ENCODE measurements around the gene STIM2.
"Not testable (repeated sequence)": the region's sequence is repeated elsewhere in the genome, so short reads cannot be mapped to it uniquely, and the experiment has no call there.

The STIM2 gene

DNA sequence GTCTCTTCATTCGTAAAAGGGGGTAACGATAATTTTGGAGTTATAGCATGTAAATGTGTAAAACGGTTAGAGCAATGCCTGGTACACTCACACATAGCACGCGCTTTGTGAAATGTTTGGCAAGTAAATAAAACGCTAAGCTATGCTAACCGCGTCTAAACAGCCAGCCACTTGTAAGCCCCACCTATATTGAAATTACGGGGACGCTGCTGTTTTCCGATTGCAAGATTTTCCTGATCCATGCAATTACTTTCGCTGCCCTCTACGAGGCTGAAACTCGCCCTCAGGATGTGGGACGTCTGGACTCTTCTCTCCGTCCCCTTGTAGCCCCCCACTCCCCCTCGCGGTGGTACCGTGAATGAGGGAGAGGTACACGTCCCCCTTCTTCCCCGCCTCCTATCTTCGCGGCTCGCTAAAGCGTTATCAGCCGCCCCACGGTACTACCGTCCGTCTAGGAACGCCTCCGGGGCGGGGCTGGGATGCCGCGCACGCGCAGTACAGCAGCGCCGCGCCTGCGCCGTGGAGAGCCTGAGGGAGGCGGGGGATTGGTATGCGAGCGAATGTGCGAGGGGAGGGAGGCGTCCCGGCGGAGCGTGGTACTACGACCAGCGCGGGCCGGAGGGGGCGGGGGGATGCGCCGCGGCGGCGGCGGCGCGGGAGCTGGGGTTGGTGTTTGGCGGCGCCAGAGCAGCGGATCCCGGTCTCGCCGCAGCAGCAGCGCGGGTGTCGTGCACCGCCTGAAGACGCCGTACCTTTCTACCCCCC, at the start of gene STIM2:
Gene STIM2, plus strand, starts transcription at position 685 of the 765 bp plus-strand sequence.
- peak; percentile 94 to 97 for DNase-seq (ENCODE audit: low read depth in 2 of 2, low spot score in 1 of 2)

DNA sequence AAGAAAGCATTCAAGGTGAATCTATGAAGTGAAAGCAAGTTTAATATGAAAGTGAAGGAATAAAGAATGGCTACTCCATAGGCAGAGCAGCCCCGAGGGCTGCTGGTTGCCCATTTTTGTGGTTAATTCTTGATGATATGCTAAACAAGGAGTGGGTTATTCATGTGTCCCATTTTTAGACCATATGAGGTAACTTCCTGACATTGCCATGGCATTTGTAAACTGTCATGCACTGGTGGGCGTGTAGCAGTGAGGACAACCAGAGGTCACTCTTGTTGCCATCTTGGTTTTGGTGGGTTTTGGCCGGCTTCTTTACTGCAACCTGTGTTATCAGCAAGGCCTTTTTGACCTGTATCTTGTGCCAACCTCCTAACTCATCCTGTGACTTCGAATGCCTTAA, 49.1 kb upstream of the STIM2 start:
- not testable (repeated sequence) for DNase-seq (ENCODE audit: low read depth in 2 of 2, low spot score in 1 of 2)

DNA sequence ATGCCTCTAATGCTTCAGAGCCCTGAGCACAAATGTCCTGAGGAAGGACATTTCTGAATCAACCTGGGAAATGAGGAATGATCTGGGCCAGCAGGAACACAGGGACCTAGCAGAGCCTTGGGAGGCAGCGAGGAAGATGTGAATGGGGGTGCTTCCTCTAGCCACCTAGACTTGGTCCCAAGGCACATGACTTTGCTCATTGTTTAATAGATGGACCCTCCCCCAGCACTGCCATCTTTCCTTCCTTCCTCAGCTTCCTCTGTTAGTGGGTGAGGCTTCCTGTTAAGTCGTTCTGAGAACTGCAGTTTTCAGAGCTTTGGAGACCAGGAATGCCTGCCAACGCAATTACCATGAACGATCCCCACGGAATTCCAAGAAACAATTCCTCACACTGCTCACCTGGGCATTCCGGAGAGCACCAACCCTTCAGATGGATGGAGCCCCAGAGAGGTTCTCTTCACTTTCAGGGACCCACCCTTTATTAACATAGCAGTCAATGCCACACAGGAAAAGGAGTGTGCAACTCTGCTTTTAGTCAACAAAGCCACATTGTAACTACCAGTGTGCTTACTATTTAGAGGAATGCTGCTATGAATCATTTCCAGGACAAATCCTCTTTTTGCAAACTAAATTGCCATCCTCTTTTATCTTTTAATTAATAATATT, 48.5 kb upstream of the STIM2 start:
- DNase-seq (ENCODE audit: low read depth in 2 of 2, low spot score in 1 of 2) = no peak

DNA sequence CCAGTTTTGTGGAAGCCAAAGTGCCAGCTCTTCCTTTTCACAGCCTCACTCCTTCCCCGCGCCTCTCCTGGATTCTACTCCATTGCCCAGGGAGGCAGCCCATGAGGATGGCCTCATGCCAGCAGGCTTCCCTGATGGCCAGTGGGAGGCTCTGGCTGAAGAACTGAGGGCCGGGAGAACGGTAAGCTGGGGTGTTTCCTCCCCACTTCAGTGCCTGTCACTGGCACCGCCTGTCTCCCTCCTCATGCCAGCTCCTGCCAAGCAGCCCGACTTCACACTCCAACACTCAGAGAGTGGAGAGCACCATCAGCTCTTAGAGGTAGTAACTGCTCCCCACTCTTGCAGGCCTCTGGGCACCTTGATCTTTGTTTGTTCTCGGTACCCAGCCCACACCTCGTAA, 46.9 kb upstream of the STIM2 start:
- no peak for DNase-seq (ENCODE audit: low read depth in 2 of 2, low spot score in 1 of 2)

DNA sequence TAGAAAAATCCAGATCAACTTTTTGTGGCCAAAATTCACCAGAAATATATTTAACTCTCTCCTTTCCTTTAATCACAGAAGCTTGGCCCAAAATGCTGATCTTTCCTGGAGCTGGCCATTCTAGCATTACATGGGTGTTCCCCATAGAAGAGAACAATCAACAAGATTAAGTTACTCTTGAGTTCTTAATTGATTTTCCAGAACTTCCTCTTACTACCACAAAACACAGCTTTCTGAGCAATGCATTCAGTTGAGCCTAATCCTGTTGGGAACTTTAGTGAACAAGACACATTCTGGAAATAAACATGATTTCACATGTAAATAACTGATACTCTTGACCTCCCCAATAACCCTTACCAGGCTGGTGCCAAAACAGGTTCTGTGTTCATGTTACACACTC, 45.4 kb upstream of the STIM2 start:
- DNase-seq (ENCODE audit: low read depth in 2 of 2, low spot score in 1 of 2) = no peak

DNA sequence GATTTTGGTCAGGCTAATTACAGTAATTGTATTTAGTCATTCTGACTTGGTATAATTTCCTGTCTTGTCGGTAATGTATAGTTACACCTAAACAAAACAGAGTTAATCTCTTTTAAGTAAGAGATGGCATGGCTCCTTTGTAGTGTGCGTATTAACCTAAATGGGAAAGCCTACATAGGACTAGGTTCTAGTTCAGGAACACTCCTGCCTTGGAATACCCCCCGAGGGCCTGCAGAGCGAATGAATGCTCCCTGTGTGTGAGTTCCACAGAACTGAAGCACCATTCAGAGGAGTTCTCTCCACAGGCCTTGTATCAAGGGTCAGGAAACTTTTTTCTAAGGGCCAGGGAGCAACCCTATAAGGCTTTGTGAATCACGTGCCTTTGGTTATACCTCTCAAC, 44.9 kb upstream of the STIM2 start:
- DNase-seq (ENCODE audit: low read depth in 2 of 2, low spot score in 1 of 2) = no peak

DNA sequence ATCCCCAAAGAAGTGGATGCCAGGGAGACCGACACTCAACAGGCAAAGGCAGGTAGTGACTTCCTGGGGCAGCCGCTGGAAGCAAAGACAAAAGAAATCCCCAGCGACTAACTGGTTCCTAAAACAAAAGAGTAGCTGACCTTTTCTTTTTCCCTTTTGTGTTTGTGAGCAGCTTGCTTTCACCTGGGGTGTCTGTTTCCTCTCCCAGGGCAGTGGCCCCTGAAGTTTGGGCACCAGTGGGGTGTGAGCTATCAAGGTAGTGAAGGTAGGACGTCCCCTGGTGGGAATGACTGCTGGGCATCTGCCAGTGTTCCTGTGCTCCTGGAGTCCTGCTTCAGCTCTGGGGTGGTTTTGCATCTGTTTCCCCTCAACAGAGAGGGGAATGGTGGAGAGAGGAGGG, 41.6 kb upstream of the STIM2 start:
- no peak for DNase-seq (ENCODE audit: low read depth in 2 of 2, low spot score in 1 of 2)

DNA sequence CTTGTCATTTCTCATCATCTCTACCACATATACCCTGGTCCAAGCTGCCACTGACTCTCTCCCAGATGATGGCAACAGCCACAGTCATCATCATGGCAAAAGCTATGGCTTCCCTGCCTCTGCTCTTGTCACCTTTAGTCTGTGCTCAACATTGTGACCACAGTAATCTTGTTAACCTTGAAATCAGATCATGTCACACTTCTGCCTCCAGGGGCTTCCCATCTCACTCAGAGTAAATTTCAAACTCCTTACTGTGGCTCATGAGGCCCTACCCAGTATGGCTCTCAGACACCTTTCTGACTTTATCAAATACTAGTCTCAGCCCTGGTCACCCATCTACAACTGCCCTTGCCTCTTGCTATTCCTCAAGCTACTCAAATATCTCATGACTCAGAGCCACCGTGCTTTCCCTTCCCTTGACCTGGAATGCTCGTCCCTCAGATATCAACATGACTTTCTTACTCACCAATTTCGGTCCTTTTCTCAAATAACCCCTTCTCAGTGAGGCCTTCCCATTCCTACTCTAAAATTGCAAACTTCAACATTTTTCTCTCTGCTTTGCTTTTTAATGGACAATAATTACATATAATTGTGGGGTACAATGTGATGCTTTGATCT, 41.1 kb upstream of the STIM2 start:
- DNase-seq (ENCODE audit: low read depth in 2 of 2, low spot score in 1 of 2) = no peak

DNA sequence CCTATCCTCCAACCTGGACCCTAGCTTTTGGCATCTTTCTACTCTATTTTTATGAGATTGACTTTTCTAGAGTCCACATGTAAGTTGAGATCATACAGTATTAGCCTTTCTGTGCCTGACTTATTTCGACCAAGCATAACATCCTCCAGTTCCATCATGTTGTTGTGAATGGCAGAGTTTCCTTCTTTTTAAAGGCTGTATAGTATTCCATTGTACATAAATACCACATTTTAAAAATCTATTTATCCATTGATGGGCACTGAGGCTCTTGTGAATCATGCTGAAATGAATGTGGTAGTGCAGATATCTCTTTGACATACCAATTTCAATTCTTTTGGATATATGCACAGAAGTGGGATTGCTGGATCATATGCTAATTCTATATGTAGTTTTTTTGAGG, 40.3 kb upstream of the STIM2 start:
- no peak for DNase-seq (ENCODE audit: low read depth in 2 of 2, low spot score in 1 of 2)

DNA sequence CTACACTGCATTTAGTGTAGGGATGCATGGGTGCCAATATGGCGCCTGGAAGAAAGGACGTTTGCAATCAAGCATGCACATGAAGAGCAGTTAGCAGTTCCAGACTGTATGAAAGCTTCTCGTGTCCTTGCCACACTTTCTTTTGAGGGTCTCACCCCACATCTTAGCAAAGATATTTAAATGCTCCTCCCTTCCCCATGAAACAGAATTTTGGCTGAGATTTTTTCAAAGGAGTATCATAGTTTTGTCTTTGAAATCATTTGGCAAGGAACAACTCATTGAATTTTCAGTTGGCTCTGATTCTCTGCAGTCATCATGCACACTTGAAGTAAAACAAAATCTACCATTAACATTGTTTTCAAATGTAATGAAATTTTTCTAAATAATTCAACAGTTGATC, 39.6 kb upstream of the STIM2 start:
- DNase-seq (ENCODE audit: low read depth in 2 of 2, low spot score in 1 of 2) = no peak

DNA sequence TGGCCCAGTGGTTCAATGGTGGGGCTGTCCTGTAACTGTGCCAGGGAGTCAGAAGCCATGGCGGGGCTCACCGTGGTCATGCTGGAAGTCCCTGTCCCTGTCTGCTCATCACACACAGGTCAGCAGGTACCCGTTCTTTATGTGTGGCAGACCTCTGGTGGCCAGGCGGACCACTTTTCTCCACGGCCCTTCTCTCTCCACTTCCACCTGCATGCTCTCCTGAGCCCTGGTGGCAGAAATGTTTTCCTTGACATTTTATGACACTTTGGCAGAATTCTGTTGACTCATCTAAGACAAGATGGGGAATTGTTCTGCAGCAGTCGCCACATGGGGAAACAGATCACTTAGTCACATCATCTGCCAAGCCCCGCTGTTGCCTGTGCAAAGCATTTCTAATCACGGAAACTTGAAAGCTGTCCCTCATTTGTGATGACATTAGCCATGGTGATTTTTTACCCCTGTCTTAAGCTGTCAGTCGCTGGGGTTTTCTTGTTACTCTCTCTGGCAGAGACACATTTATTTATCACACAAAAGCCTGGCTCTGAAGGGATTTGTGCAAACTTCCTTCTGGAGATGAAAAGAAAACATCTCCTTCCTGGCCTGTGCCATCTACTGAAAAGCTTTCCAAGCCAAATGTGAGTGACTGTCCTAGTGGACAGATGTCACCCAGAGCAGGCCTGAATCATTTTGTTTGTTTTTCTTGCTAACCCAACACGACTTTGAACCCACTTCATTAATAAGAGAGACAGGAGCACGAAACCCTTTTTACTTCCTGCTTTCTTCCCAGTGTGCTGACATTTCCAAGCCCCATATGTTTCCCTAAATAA, 38.8 kb upstream of the STIM2 start:
- DNase-seq (ENCODE audit: low read depth in 2 of 2, low spot score in 1 of 2) = no peak

DNA sequence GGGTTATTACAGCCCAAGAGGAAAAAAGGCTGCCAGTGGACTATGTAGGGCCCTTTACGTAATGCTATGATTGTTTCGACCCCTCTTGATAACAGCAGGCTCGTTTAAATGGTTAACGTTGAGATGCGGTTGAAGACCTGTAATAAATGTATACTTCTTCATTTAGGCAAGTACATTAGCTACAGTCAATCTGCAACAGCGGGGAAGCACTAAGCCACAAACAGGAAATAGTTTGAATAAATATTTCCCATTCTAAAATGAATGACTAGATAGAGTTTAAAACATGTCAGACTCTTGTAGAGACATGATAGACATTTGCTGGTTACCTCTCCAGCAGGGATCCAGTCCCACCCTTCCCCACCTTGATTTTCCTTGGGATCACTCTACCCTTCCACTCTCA, 38.1 kb upstream of the STIM2 start:
- DNase-seq (ENCODE audit: low read depth in 2 of 2, low spot score in 1 of 2) = no peak

DNA sequence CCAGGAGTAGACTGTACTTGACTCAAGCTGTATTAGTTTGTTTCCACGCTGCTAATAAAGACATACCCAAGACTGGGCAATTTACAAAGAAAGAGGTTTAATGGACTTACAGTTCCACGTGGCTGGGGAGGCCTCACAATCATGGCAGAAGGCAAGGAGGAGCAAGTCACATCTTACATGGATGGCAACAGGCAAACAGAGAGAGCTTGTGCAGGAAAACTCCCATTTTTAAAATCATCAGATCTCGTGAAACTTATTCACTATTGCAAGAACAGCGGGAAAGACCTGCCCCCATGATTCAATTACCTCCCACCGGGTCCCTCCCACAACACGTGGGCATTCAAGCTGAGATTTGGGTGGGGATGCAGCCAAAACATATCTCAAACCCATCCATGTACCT, 37.7 kb upstream of the STIM2 start:
- not testable (repeated sequence) for DNase-seq (ENCODE audit: low read depth in 2 of 2, low spot score in 1 of 2)

DNA sequence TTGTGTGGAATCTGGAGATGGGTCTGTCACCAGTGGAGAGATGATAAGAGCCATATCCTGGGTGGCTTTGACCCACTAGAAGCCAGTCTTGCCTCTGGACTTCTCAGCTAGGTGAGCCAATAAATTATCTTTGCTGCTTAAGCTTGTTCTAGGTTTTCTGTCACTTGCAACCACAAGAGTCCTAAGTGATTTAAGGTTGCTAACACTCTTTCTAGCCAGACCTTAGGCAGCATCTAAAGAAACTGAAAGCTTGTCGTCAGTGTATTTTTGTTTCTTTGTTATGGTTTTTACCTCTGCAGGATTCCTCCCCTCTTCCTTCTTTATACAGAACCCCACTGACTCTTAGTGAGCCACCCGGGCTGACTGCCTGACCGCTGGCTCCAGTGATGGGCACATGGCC, 37.1 kb upstream of the STIM2 start:
- no peak for DNase-seq (ENCODE audit: low read depth in 2 of 2, low spot score in 1 of 2)

DNA sequence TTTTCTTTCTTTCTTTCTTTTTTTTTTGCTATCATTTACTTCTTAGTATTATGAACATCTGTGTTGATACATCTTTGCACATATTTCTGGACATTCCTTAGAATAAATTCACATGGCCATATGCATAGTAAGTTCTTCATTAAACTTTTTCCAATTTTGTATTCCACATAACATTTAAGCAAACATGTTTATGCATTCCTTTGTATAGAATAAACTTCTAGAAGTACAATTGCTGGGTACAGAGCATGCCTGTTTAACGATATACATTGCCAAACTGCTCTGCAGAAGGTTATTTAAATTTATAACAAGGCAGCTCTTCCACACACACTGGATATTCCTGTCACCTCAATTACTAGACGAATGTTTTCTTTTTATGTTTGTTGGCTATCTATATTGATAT, 36.0 kb upstream of the STIM2 start:
- DNase-seq (ENCODE audit: low read depth in 2 of 2, low spot score in 1 of 2) = no peak

DNA sequence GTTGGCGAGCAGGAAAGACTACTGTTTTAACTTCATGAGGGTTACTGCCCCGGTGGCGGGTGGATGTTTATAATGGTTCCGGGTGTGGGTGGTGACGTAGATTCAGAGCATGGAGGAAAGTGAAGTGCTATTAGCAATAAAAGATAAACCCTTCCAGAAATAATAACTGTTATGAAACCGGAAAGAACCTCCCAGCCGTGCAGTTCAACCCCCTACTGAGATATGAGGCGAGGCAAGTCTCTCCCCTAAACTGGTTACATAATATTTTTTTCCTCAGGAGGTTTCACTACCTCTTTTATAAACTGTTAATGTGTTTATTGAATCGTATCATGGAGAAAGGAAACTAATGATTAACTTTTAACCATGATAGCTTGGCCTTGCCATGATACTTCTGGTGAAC, 33.9 kb upstream of the STIM2 start:
- DNase-seq (ENCODE audit: low read depth in 2 of 2, low spot score in 1 of 2) = no peak

DNA sequence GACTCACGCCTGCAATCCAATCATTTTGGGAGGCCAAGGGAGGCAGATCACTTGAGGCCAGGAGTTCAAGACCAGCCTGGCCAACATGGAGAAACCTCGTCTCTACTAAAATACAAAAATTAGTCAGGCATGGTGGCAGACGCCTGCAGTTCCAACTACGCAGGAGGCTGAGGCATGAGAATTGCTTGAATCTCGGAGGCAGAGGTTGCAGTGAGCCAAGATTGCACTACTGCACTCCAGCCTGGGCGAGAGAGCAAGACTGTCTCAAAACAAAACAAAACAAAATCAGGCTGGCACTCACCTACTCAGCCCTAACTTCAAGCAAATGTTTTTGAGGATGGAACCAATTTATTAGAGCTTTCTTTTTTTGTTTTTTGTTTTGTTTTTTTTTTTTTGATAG, 33.3 kb upstream of the STIM2 start:
- DNase-seq (ENCODE audit: low read depth in 2 of 2, low spot score in 1 of 2) = not testable (repeated sequence)

DNA sequence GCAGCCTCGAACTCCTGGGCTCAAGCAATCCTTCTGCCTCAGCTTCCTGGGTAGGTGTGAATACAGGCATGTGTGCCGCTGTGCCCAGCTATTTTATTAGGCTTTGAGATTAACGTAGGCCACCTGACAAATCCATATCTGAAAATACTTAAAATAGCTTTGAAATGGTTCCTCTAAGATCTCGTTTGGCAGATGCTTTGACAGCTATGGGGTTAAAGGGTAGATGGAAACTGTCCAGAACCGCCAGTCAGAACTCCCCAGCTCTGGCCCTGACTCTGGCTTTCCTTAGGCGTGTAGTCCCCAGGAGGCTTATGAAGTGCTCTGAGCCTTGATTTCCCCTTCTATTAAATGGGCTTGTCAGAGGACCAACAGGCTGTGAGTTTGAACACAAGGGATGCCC, 32.8 kb upstream of the STIM2 start:
- DNase-seq (ENCODE audit: low read depth in 2 of 2, low spot score in 1 of 2) = no peak

DNA sequence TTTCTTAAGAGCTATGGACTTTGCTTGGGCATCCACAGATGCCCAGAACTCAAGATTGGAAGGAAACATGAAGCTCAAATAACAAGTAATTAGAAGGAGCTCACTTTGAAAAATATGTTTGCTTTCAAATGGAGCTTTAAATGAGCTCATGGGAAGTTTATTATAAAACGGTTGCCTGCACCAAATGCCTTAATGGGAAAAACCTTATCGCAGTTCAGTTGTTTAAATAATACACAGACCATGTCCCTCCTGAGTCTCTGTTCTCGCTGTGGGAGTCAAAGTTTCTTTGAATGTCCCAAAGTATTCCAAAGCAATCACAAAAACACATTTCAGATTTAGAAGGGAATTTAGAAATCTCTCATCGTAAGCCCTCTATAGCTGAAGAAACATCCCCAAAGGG, 31.6 kb upstream of the STIM2 start:
- no peak for DNase-seq (ENCODE audit: low read depth in 2 of 2, low spot score in 1 of 2)

DNA sequence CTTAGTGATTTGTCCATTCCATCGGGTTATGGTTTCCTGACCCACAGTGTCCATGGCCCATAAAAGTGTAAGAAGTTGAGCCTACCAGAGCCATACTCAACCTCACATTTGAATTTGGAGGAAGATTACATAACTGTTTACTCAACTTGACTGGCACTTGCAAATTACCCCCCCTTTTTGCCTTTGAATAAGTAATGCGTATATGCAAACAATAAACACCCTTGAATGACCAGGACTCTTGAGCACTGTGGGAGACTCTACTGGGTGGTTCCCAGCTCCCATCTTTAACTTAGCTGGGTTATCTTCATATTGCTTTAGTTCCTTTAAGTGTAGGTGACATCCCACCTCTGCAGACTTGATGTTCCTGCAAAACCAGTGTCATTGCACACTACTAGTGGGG, 30.6 kb upstream of the STIM2 start:
- DNase-seq (ENCODE audit: low read depth in 2 of 2, low spot score in 1 of 2) = no peak

DNA sequence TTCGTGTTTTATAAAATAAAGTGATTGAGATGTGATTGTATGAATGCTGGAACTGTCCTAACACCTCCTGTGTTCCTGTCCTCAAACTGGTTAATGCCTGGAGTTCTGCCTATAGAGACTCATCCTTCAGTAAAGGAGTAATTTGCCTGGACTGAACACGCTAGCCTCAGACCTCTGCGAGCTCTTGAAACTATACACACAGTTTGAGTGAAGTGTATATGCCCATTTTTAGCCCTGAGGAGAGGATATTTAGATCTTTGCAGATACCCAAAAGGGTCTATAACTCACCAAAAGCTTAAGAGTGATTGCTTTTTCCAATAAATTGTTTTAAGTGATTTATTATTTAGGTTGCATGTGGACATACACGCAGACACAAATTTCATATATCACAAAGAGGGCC, 29.9 kb upstream of the STIM2 start:
- no peak for DNase-seq (ENCODE audit: low read depth in 2 of 2, low spot score in 1 of 2)

DNA sequence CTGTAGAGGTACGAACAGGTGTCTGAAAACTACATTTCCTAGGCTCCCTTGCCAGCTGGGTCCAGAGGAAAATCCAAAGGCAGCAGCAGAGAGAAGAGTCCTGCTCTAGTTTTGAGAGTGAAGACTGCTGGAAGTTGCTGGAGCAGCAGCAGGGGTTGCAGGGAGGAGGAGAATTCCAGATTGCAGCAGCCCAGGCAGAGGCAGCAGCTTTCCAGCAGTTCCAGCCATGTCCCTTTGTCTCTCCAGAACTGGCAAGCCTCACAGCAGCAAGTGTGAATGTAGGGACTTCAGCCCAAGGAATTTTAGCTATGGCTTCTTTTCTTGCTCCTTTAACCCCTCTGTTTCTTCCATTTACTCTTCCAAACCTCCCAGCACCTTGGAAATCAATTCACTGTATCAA, 24.1 kb upstream of the STIM2 start:
- no peak for DNase-seq (ENCODE audit: low read depth in 2 of 2, low spot score in 1 of 2)

Measured in stimulated activated CD8-positive, alpha-beta memory T cell treated with anti-CD3 and anti-CD28 coated beads, Interleukin-4, amount 100 ng/mL, for 4 hours (primary cell).